Activated effector memory CD4-positive, alpha-beta T cell treated with Interleukin-2 at 50 U/mL for 16 hours (primary cell): ENCODE measurements around the gene TMEM114.

Experiments
- DNase-seq: peaks from one replicate; pipeline ENCODE4 v3.0.0-alpha.2; 2020

TMEM114 gene

GRCh38 chr16:8547762-8548161 lies 42.5 kb downstream of the TMEM114 start:
- DNase-seq = no peak

- no peak for DNase-seq
Measured at GRCh38 chr16:8544406-8544805, 45.9 kb downstream of the TMEM114 start.

- no peak for DNase-seq
Measured at GRCh38 chr16:8543258-8543657, 47.1 kb downstream of the TMEM114 start.

GRCh38 chr16:8542393-8542792 lies 47.9 kb downstream of the TMEM114 start:
- DNase-seq = no peak

GRCh38 chr16:8541868-8542267 lies 48.4 kb downstream of the TMEM114 start:
- DNase-seq = no peak

- DNase-seq = no peak
Measured at GRCh38 chr16:8537691-8538342, 52.5 kb downstream of the TMEM114 start.

GRCh38 chr16:8533509-8533908 lies 56.8 kb downstream of the TMEM114 start:
- no peak for DNase-seq

GRCh38 chr16:8530752-8531384 lies 59.4 kb downstream of the TMEM114 start:
- no peak for DNase-seq

- DNase-seq = no peak
Measured at GRCh38 chr16:8528471-8528870, 61.8 kb downstream of the TMEM114 start.

- DNase-seq = no peak
Measured at GRCh38 chr16:8523932-8524331, 66.4 kb downstream of the TMEM114 start.

- DNase-seq = no peak
Measured at GRCh38 chr16:8522757-8523156, 67.6 kb downstream of the TMEM114 start.

GRCh38 chr16:8519643-8520042 lies 70.7 kb downstream of the TMEM114 start:
- DNase-seq = no peak
